ENCODE measurements around the gene SH3BP4. TPM values are rescaled to one million over a fixed set of nuclear protein-coding genes. Genes with fewer than 3 reads are reported as not detected.

Gene SH3BP4
- total and polyA plus RNA-seq, 4 donors = 4.1 to 18.4 (median 12.2) TPM

- H3K9me3 ChIP-seq (ENCODE audit: control insufficient read depth in 4 of 4, low read length in 3 of 4) = no peaks in the 10 kb centered on the region
- H3K4me3 ChIP-seq (ENCODE audit: low read depth in 1 of 3, low read length in 3 of 3) = no peak overlapping the region
- H3K36me3 ChIP-seq (ENCODE audit: control insufficient read depth in 4 of 4, insufficient read depth in 3 of 4, low read depth in 1 of 4, low read length in 3 of 4) = no peaks in the 10 kb centered on the region
- no peak overlapping the region for H3K9ac ChIP-seq (ENCODE audit: low read depth in 1 of 2, low read length in 2 of 2)
- H3K4me1 ChIP-seq (ENCODE audit: control insufficient read depth in 4 of 4, insufficient read depth in 4 of 4, low read length in 3 of 4) = peaks cover 0 to 6% (median 0%) of the 10 kb centered on the region in 4 donors
- TF ChIP-seq TAF1 (conservative IDR thresholded peaks at IDR 0.05) = no peak
- TF ChIP-seq, protein P1, sequence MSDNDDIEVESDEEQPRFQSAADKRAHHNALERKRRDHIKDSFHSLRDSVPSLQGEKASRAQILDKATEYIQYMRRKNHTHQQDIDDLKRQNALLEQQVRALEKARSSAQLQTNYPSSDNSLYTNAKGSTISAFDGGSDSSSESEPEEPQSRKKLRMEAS (IDR thresholded peaks at IDR 0.05) = no peak
- TF ChIP-seq, protein P2, sequence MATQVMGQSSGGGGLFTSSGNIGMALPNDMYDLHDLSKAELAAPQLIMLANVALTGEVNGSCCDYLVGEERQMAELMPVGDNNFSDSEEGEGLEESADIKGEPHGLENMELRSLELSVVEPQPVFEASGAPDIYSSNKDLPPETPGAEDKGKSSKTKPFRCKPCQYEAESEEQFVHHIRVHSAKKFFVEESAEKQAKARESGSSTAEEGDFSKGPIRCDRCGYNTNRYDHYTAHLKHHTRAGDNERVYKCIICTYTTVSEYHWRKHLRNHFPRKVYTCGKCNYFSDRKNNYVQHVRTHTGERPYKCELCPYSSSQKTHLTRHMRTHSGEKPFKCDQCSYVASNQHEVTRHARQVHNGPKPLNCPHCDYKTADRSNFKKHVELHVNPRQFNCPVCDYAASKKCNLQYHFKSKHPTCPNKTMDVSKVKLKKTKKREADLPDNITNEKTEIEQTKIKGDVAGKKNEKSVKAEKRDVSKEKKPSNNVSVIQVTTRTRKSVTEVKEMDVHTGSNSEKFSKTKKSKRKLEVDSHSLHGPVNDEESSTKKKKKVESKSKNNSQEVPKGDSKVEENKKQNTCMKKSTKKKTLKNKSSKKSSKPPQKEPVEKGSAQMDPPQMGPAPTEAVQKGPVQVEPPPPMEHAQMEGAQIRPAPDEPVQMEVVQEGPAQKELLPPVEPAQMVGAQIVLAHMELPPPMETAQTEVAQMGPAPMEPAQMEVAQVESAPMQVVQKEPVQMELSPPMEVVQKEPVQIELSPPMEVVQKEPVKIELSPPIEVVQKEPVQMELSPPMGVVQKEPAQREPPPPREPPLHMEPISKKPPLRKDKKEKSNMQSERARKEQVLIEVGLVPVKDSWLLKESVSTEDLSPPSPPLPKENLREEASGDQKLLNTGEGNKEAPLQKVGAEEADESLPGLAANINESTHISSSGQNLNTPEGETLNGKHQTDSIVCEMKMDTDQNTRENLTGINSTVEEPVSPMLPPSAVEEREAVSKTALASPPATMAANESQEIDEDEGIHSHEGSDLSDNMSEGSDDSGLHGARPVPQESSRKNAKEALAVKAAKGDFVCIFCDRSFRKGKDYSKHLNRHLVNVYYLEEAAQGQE (IDR thresholded peaks at IDR 0.05) = no peak
- no peak for TF ChIP-seq FOXA1 (IDR thresholded peaks at IDR 0.05)
- TF ChIP-seq, protein P3, sequence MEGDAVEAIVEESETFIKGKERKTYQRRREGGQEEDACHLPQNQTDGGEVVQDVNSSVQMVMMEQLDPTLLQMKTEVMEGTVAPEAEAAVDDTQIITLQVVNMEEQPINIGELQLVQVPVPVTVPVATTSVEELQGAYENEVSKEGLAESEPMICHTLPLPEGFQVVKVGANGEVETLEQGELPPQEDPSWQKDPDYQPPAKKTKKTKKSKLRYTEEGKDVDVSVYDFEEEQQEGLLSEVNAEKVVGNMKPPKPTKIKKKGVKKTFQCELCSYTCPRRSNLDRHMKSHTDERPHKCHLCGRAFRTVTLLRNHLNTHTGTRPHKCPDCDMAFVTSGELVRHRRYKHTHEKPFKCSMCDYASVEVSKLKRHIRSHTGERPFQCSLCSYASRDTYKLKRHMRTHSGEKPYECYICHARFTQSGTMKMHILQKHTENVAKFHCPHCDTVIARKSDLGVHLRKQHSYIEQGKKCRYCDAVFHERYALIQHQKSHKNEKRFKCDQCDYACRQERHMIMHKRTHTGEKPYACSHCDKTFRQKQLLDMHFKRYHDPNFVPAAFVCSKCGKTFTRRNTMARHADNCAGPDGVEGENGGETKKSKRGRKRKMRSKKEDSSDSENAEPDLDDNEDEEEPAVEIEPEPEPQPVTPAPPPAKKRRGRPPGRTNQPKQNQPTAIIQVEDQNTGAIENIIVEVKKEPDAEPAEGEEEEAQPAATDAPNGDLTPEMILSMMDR (IDR thresholded peaks at IDR 0.05; ENCODE audit: low read depth, low read length, missing input control) = no peak
- TF ChIP-seq YY1 (IDR thresholded peaks at IDR 0.05) = no peak
- TF ChIP-seq HNF4G (IDR thresholded peaks at IDR 0.05) = no peak
- no peak for DNase-seq (ENCODE audit: low spot score)
- no peak overlapping the region for H3K27ac ChIP-seq (ENCODE audit: low read depth in 1 of 2, low read length in 2 of 2)
- WGBS = 95% methylated on average over 3 of the region's 3 CpGs
- H3K27me3 ChIP-seq (ENCODE audit: control insufficient read depth in 4 of 4, insufficient read depth in 4 of 4, low read length in 3 of 4) = no peaks in the 10 kb centered on the region
Measured at GRCh38 chr2:234947556-234947955, 4.3 kb upstream of the SH3BP4 start.

- TF ChIP-seq YY1 (IDR thresholded peaks at IDR 0.05) (no peak), ATF3 (IDR thresholded peaks at IDR 0.05) (no peak), FOXA2 (IDR thresholded peaks at IDR 0.05) (no peak), FOXA1 (IDR thresholded peaks at IDR 0.05) (no peak), NR2F2 (IDR thresholded peaks at IDR 0.05) (no peak), HNF4A (conservative IDR thresholded peaks at IDR 0.05) (no peak), RXRA (IDR thresholded peaks at IDR 0.05) (no peak), TAF1 (conservative IDR thresholded peaks at IDR 0.05) (no peak), GABPA (IDR thresholded peaks at IDR 0.05 in 1 of 2, conservative IDR thresholded peaks at IDR 0.05 in 1 of 2) (no peak)
- TF ChIP-seq, protein P1 (IDR thresholded peaks at IDR 0.05) = no peak
- TF ChIP-seq, protein P3 (IDR thresholded peaks at IDR 0.05; ENCODE audit: low read depth, low read length, missing input control) = no peak
- TF ChIP-seq, protein P2 (IDR thresholded peaks at IDR 0.05) = no peak
- no peaks in the 10 kb centered on the region for H3K36me3 ChIP-seq (ENCODE audit: control insufficient read depth in 4 of 4, insufficient read depth in 3 of 4, low read depth in 1 of 4, low read length in 3 of 4)
- WGBS = 91% methylated on average over 6 of the region's 6 CpGs
- H3K9ac ChIP-seq (ENCODE audit: low read depth in 1 of 2, low read length in 2 of 2) = no peak overlapping the region
- H3K27ac ChIP-seq (ENCODE audit: low read depth in 1 of 2, low read length in 2 of 2) = no peak overlapping the region
- no peak for DNase-seq (ENCODE audit: low spot score)
- H3K4me3 ChIP-seq (ENCODE audit: low read depth in 1 of 3, low read length in 3 of 3) = no peak overlapping the region
- peaks cover 0 to 22% (median 12%) of the 10 kb centered on the region in 4 donors for H3K4me1 ChIP-seq (ENCODE audit: control insufficient read depth in 4 of 4, insufficient read depth in 4 of 4, low read length in 3 of 4)
- no peaks in the 10 kb centered on the region for H3K27me3 ChIP-seq (ENCODE audit: control insufficient read depth in 4 of 4, insufficient read depth in 4 of 4, low read length in 3 of 4)
- no peaks in the 10 kb centered on the region for H3K9me3 ChIP-seq (ENCODE audit: control insufficient read depth in 4 of 4, low read length in 3 of 4)
Measured at GRCh38 chr2:234949762-234950434, 1.9 kb upstream of the SH3BP4 start.
